K562 treated with DMSO at 1 percent for 12 hours (cell line): Measurements from ENCODE around the gene RABGEF1. TPM values are rescaled to one million over a fixed set of nuclear protein-coding genes. Genes with fewer than 3 reads are reported as not detected.

Source experiments
- total RNA-seq: library from RNA; unstranded; fragments of 300-600 nt; gene quantifications from 2 replicates; pipeline ENCODE4 v1.2.3, GENCODE V29; 2022; ENCODE audit not compliant: insufficient read depth

Gene RABGEF1
- total RNA-seq, result 9.4 and 26.1 TPM in 2 replicates

GRCh38 chr7:66740302-66740979, at the start of gene RABGEF1:
Gene RABGEF1 (plus strand): TSS chr7:66740733. CDS start chr7:66771900, 31,167 bp downstream.

Other genes with a start within 250 kb of the RABGEF1 start
- 6.3 and 16.0 TPM in 2 replicates for gene KCTD7, start 111.9 kb upstream of the RABGEF1 start, total RNA-seq
- gene TMEM248, start 180.5 kb downstream of the RABGEF1 start, total RNA-seq, result 23.2 and 56.6 TPM in 2 replicates